SK-N-SH (cell line): ENCODE measurements around the gene COX4I1. TPM values are rescaled to one million over a fixed set of nuclear protein-coding genes. Genes with fewer than 3 reads are reported as not detected.
A peak's percentile ranks its signal among the peaks of the same experiment; 100 is the strongest.

ENCODE experiments used
- CTCF ChIA-PET: fragments of 300-600, 350-600 bp; formaldehyde crosslinking; extraction: SDS; loops from one replicate; lab custom pipeline; 2021; lab: Yijun Ruan, JAX
- POLR2A ChIA-PET: fragments of 350-600 bp; sonication (Branson Sonifier 250); formaldehyde crosslinking; extraction: SDS; loops from one replicate; lab custom pipeline; 2020; ENCODE audit warnings: antibody characterized with exemption, inconsistent platforms; lab: Yijun Ruan, JAX
- DNase-seq: peaks from one replicate; pipeline ENCODE4 v3.0.0; 2012
- H2AFZ ChIP-seq: fragments of 200-600 bp; sonication (generic); 2 replicates; pipeline ENCODE4 v1.8.1; 2016; ENCODE audit warnings: antibody characterized with exemption, mild to moderate bottlenecking, low read depth
- H3F3A ChIP-seq: fragments of 200-600 bp; sonication (generic); replicated peaks from 2 replicates; pipeline ENCODE3; 2016; ENCODE audit warnings: antibody characterized with exemption, mild to moderate bottlenecking; ENCODE audit not compliant: insufficient read depth
- H3K27ac ChIP-seq, 2 experiments: fragments of 200-500 bp in 1 of 2; fragments of 200-600 bp in 1 of 2; sonication (Bioruptor generic) in 1 of 2; sonication (generic), shearing (Covaris generic) in 1 of 2; 2 replicates each; pipeline versions ENCODE4 v1.5.1 to v1.6.1; 2014 to 2016; ENCODE audit warnings: low read depth in 2 of 2, inconsistent platforms in 1 of 2, low read length in 1 of 2, mild to moderate bottlenecking in 1 of 2, mixed read lengths in 1 of 2
- H3K27me3 ChIP-seq: fragments of 200-600 bp; sonication (generic), shearing (Covaris generic); 2 replicates; pipeline ENCODE4 v1.6.1; 2016; ENCODE audit warnings: mixed run types; ENCODE audit not compliant: insufficient read depth
- H3K36me3 ChIP-seq, 2 experiments: fragments of 200-500 bp in 1 of 2; fragments of 200-600 bp in 1 of 2; sonication (Bioruptor generic) in 1 of 2; sonication (generic) in 1 of 2; replicated peaks in 1 of 2; 2 replicates each; pipeline versions ENCODE3 to v1.5.1; 2014 to 2016; ENCODE audit warnings: low read length in 1 of 2, mild to moderate bottlenecking in 1 of 2; ENCODE audit not compliant: insufficient read depth in 2 of 2, control insufficient read depth in 1 of 2
- H3K4me1 ChIP-seq, 2 experiments: fragments of 200-500 bp in 1 of 2; fragments of 200-600 bp in 1 of 2; sonication (Bioruptor generic) in 1 of 2; sonication (generic), shearing (Covaris generic) in 1 of 2; 2 replicates each; pipeline versions ENCODE4 v1.5.1 to v1.6.1; 2014 to 2016; ENCODE audit warnings: low read depth in 1 of 2, low read length in 1 of 2, mixed run types in 1 of 2; ENCODE audit not compliant: insufficient read depth in 2 of 2, control insufficient read depth in 1 of 2
- H3K4me2 ChIP-seq: fragments of 200-600 bp; sonication (generic), shearing (Covaris generic); 2 replicates; pipeline ENCODE4 v1.6.1; 2017; ENCODE audit warnings: mixed run types
- H3K4me3 ChIP-seq, 2 experiments: fragments of 200-500 bp in 1 of 2; fragments of 200-600 bp in 1 of 2; sonication (Bioruptor generic) in 1 of 2; sonication (generic), shearing (Covaris generic) in 1 of 2; 2 replicates each; pipeline versions ENCODE4 v1.5.1 to v1.8.1; 2014 to 2016; ENCODE audit warnings: low read depth in 2 of 2, inconsistent platforms in 1 of 2, low read length in 1 of 2, mild to moderate bottlenecking in 1 of 2, mixed read lengths in 1 of 2, moderate library complexity in 1 of 2
- H3K79me2 ChIP-seq: fragments of 200-600 bp; sonication (generic); 2 replicates; pipeline ENCODE4 v1.8.1; 2017; ENCODE audit warnings: mild to moderate bottlenecking; ENCODE audit not compliant: insufficient read depth
- H3K9ac ChIP-seq: fragments of 200-600 bp; sonication (generic); 2 replicates; pipeline ENCODE4 v1.6.1; 2017; ENCODE audit warnings: mixed run types
- H3K9me2 ChIP-seq: fragments of 200-600 bp; sonication (generic); 2 replicates; pipeline ENCODE4 v1.6.1; 2017; ENCODE audit warnings: mixed run types
- H3K9me3 ChIP-seq: fragments of 200-600 bp; sonication (generic); 2 replicates; pipeline ENCODE4 v1.6.1; 2017; ENCODE audit warnings: mixed run types, mild to moderate bottlenecking, moderate library complexity
- H4K20me1 ChIP-seq: fragments of 200-600 bp; sonication (generic); 2 replicates; pipeline ENCODE4 v1.6.1; 2017; ENCODE audit warnings: mild to moderate bottlenecking, mixed run types; ENCODE audit not compliant: insufficient read depth
- CTCF ChIP-seq: fragments of 200-600 bp; sonication (generic); IDR thresholded peaks from 2 replicates; pipeline ENCODE4 v1.6.1; 2017; ENCODE audit warnings: antibody characterized with exemption, mild to moderate bottlenecking, moderate library complexity
- ELF1 ChIP-seq: IDR thresholded peaks from 2 replicates; pipeline ENCODE4 v1.4.0; 2012
- FOSL2 ChIP-seq: IDR thresholded peaks from 2 replicates; pipeline ENCODE4 v1.4.0; 2012; ENCODE audit warnings: low read depth, mild to moderate bottlenecking, moderate library complexity, borderline replicate concordance
- FOXM1 ChIP-seq: IDR thresholded peaks from 2 replicates; pipeline ENCODE4 v1.4.0; 2012; ENCODE audit warnings: low read depth, mild to moderate bottlenecking
- GATA2 ChIP-seq: sonication (generic); formaldehyde crosslinking; IDR thresholded peaks from 2 replicates; pipeline ENCODE4 v1.5.0; 2020; ENCODE audit warnings: mild to moderate bottlenecking, missing genetic modification reagents
- MEF2A ChIP-seq: IDR thresholded peaks from 2 replicates; pipeline ENCODE4 v1.4.0; 2012; ENCODE audit warnings: low read depth, borderline replicate concordance
- MXI1 ChIP-seq: IDR thresholded peaks from 2 replicates; pipeline ENCODE4 v1.6.1; 2012; ENCODE audit warnings: mild to moderate bottlenecking, low read depth, low read length, improper control_type of control experiment
- NFIC ChIP-seq: IDR thresholded peaks from 2 replicates; pipeline ENCODE4 v1.4.0; 2012; ENCODE audit warnings: borderline replicate concordance
- NRF1 ChIP-seq: IDR thresholded peaks from 2 replicates; pipeline ENCODE4 v1.6.1; 2012; ENCODE audit warnings: low read depth, mild to moderate bottlenecking, low read length
- PBX3 ChIP-seq: IDR thresholded peaks from 2 replicates; pipeline ENCODE4; 2012
- POLR2AphosphoS5 ChIP-seq: IDR thresholded peaks from 2 replicates; pipeline ENCODE4 v1.6.1; 2012; ENCODE audit warnings: low read depth, low read length
- RAD21 ChIP-seq: IDR thresholded peaks from 2 replicates; pipeline ENCODE4 v1.6.1; 2012; ENCODE audit warnings: mild to moderate bottlenecking, low read length
- RCOR1 ChIP-seq: fragments of 150-350 bp; IDR thresholded peaks from 2 replicates; pipeline ENCODE4 v1.6.1; 2017; ENCODE audit warnings: antibody characterized with exemption, low read length
- TCF12 ChIP-seq: IDR thresholded peaks from 2 replicates; pipeline ENCODE4 v1.4.0; 2012
- TEAD4 ChIP-seq: IDR thresholded peaks from 2 replicates; pipeline ENCODE4 v1.4.0; 2012; ENCODE audit warnings: mild to moderate bottlenecking, borderline replicate concordance; ENCODE audit not compliant: insufficient read depth
- USF1 ChIP-seq: IDR thresholded peaks from 2 replicates; pipeline ENCODE4 v1.4.0; 2012; ENCODE audit warnings: low read depth, borderline replicate concordance
- YY1 ChIP-seq: IDR thresholded peaks from 2 replicates; pipeline ENCODE4 v1.4.0; 2012; ENCODE audit warnings: low read depth, mild to moderate bottlenecking
- ZBTB33 ChIP-seq: IDR thresholded peaks from 2 replicates; pipeline ENCODE4 v1.4.0; 2012; ENCODE audit warnings: low read depth, borderline replicate concordance
- WGBS: methylation state at CpG from one replicate; pipeline ENCODE4 v1.1.6; 2017; ENCODE audit warnings: low lambda C conversion rate; 5-methylcytosine and 5-hydroxymethylcytosine counted together
- polyA plus RNA-seq, 3 experiments: library from polyadenylated mRNA; depleted of rRNA; stranded (reverse); fragments of >200 nt; gene quantifications; 2 replicates each; pipeline ENCODE4 v1.2.3, GENCODE V29; 2012

COX4I1 gene
- polyA plus RNA-seq, 1 of the 3 experiments (the other 2 are of a cell fraction) = 1,294 TPM

GRCh38 chr16:85759631-85760419 is 39.7 kb upstream of the COX4I1 start:
- no peaks in the 10 kb centered on the region for H3K9me2 ChIP-seq
- no peak for TF ChIP-seq YY1
- no peak for TF ChIP-seq ELF1
- TF ChIP-seq RAD21 = 0 out of 2 replicates have a peak, but pooled peaks have one; percentile 7
- TF ChIP-seq TCF12 = no peak
- TF ChIP-seq USF1 = no peak
- peak; percentile 49 for TF ChIP-seq CTCF
- no peaks in the 10 kb centered on the region for H3K36me3 ChIP-seq
- peaks cover 6% of the 10 kb centered on the region; the same call in 1 of the 2 replicates for H3K27me3 ChIP-seq
- no peak overlapping the region for H3K4me2 ChIP-seq
- no peak overlapping the region for H3K9ac ChIP-seq
- ChIA-PET POLR2A (no interaction called here), CTCF (interaction anchor here (0.7 to 1.7 kb wide), 7 partner anchors 9 to 83 kb away, joined by 3 to 4 read pairs (median 3); no protein-coding TSS in a partner anchor)
- no peaks in the 10 kb centered on the region for H3K79me2 ChIP-seq
- no peaks in the 10 kb centered on the region for H4K20me1 ChIP-seq
- no peak overlapping the region for H2AFZ ChIP-seq
- no peak overlapping the region for H3K4me3 ChIP-seq
- no peaks in the 10 kb centered on the region for H3K9me3 ChIP-seq
- no peak overlapping the region for H3K27ac ChIP-seq
- no peaks in the 10 kb centered on the region; a peak in 1 of 4 replicates for H3K4me1 ChIP-seq
- 36% methylated on average over 20 of the region's 20 CpGs for WGBS
- peaks cover 8% of the 10 kb centered on the region for H3F3A ChIP-seq
- no peak for DNase-seq

GRCh38 chr16:85761861-85762260 is 37.6 kb upstream of the COX4I1 start:
- ChIA-PET CTCF (interaction anchor here (1.0 to 1.7 kb wide), 3 partner anchors 11 to 24 kb away, joined by 3 to 5 read pairs (median 4); no protein-coding TSS in a partner anchor), POLR2A (interaction anchor here (0.6 kb wide), 1 partner anchor 779 kb away, joined by 3 read pairs; no protein-coding TSS in a partner anchor)
- Histone ChIP-seq H3K79me2 (no peaks in the 10 kb centered on the region), H3K9ac (no peak overlapping the region), H2AFZ (no peak overlapping the region), H3K27ac (no peak overlapping the region), H4K20me1 (no peaks in the 10 kb centered on the region), H3K9me3 (no peaks in the 10 kb centered on the region), H3K9me2 (no peaks in the 10 kb centered on the region), H3F3A (peaks cover 12% of the 10 kb centered on the region), H3K27me3 (peaks cover 6% of the 10 kb centered on the region; the same call in 1 of the 2 replicates), H3K4me3 (no peak overlapping the region), H3K36me3 (no peaks in the 10 kb centered on the region), H3K4me2 (no peak overlapping the region), H3K4me1 (no peaks in the 10 kb centered on the region; a peak in 1 of 4 replicates)
- DNase-seq = no peak
- 68% methylated on average over 6 of the region's 6 CpGs for WGBS
- TF ChIP-seq POLR2AphosphoS5 (no peak), NRF1 (no peak), RCOR1 (no peak), TCF12 (no peak), ELF1 (no peak), PBX3 (no peak), FOSL2 (no peak), FOXM1 (no peak), MEF2A (no peak), GATA2 (CRISPR knock-in tag) (no peak), NFIC (no peak), YY1 (no peak), MXI1 (no peak), TEAD4 (no peak), CTCF (no peak), ZBTB33 (no peak)
